ENCODE results near the gene ILK.

The ILK gene

DNA sequence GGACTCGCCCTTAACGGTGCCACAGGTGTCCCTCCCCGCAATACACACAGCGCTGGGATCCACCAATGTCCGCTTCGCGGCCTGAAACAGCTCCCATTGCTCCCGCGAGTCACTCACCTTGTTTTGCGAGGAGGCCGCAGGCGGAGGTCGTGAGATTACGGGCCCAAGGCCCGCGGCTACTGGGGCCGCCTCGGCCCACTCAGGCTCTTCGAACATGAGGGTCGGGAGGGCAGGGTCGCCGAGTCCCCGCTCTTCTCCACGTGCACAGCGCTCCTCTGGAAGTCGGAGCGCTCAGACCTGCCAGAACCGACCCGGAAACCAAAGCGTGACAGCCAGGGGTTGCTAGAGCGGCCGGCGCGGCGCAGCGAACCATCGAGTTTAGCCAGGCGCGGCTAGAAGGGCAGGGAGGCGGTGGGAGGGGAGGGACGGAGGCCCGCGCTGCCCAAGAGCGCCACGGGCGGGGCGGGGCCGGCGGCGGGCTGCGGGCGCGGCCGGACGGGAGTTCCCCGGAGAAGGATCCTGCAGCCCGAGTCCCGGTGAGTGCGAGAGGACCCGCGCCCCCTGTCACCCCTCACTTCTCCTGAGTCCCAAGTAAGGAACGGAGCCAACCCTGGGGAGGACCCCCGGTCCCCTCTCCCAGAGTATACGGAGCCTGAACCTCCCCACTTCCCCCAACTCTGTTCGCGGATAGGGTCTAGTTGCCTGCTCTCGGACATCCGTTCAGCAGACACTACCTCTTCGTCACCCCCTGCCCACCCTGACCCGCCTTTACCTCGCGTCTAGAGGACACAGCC is at the start of gene ILK, which contains the start of gene RRP8:
Gene ILK (plus strand): TSS at position 488 of the 794 bp plus-strand sequence. CDS start 498 bp downstream, outside the sequence.
Gene RRP8 (minus strand): TSS at position 330 of the 794 bp plus-strand sequence. CDS start 114 bp downstream, at position 216.
- peak; percentile 89 for DNase-seq

GRCh38 chr11:6554828-6555706 is 48.5 kb upstream of the ILK start:
- no peak for DNase-seq

DNA sequence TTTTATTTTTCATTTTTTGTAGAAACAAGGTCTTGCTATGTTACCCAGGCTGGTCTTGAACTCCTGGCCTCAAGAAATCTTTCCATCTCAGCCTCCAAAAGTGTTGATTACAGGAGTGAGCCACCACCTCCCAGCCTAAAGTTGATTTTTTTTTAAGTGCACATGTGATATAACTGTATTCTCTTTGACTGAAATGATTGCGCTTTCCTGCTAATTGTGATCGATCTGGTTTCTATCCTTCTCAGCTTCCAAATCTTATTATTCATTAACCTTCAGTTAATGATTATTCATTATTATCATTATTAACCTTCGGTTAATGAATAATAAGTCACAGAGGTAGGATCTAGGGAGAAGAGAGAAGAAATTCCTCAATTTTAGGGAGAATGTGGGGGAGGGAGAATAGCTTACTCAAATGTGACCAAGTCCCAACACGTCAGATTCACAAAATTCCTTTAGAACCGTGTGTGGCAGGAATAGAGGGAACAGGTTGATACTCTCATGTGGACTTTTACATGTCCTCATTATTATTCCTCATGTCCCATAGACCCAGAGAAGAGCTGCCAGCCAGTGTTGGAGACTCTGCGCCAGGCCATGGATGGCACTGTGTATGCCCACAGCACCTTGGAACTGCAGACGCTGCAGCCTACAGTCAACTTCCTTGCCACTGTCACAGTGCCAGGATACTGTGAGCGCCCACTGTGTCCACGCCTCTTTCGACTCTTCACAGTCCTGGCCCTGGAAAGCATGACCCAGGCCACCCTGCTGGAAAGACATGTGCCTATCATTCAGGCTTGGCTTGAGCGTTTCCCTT is 47.2 kb upstream of the ILK start:
- no peak for DNase-seq

DNA sequence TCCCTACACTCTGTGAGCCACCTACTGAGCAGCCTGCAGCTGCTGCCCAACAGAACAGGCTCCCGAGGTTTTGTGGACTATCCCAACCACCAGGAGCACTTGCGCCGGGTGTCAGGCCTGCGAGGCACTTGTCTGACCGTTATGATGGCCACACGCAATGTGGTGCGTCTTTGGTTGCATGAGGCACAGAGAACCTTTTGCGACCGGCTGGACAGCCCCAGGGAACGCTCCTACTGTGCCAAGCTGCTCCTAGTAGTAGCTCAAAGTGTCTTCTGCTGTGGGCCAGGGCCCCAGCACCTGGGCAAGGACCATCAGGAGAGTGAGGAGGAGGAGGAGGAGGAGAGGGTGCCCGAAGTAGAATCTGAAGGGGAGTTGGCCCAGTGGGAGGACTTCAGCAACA is 46.5 kb upstream of the ILK start:
- DNase-seq = no peak

DNA sequence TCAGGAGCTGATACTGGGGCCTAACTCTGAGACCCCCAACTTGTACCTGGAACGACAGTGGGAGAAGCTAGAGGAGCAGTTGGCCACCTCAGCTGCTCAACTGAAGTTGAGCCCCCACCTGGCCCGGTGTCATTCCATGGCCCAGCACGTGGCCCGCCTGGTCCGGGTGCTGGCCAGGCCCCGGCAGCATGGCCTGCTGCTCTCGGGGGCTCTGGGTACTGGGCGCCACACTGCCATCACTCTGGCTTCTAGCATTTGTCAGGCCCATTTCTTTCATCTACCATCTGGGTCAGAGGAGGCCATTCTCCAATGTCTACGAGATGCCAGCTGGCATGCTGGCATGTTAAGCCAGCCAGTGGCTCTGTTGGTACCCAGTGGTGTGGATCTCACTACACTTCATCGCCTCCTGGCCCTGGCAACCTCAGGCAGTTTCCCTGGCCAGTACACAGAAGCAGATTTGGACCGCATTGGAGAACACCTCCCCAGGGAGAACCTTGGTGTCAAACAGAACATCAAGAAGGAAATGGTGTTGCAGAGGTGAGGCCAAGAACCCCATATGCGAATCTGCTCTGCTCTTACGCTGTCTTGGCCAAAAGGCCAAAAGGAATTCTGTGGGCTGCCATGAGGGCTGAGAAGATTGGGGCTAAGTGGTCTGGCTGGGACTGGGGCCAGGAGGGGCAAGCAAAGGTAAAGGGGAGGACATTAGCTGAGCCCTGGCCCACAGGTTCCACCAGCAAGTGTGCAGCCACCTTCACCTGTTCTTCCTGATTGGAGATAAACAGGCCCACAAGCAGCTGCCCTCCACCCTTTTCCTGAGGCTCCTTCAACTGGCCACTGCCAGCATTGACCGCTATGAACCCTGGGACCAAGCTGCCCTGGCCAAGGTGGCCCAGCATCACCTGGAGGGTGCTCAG is 45.6 kb upstream of the ILK start:
- DNase-seq = no peak

DNA sequence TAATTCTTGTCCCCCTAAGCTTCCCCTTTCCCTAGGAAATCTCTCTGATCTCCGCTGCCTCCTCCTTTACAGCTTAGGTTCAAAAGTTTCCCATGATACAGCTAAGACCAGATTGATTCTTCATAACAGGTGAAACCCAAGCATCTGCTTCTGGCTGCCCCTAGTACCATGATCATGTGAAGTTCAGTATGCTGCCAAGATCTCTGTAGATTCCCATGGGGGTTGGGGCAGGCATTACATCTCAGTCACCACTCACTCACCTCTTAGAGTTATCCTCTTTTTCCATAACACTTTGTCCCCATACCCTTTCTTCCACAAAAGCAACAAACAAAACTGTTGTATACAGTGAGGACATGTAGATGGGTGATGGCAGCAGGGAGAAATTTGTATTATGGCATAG is 44.2 kb upstream of the ILK start:
- no peak for DNase-seq

- DNase-seq = no peak
Measured at GRCh38 chr11:6561288-6561687, 42.3 kb upstream of the ILK start.

- no peak for DNase-seq
Measured at GRCh38 chr11:6563121-6563619, 40.4 kb upstream of the ILK start.

DNA sequence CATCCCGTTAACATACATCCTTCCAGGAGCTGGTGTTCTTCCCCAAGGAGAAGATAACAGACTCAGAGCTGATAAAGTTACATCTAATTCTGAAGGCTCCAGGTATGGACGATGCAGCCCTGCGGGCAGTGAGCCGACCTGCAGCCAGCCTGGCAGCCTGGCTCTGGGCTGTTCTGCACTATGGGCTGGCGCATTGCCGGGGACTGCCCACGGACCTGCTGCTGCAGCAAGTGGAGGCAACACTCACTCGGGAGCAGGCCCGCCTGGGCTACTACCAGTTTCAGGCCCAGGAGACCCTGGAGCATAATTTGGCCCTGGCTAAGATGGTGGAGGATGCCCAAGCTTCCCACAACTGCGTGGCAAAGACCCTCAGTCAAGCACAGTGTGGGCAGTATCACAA is 39.9 kb upstream of the ILK start:
- DNase-seq = no peak

DNA sequence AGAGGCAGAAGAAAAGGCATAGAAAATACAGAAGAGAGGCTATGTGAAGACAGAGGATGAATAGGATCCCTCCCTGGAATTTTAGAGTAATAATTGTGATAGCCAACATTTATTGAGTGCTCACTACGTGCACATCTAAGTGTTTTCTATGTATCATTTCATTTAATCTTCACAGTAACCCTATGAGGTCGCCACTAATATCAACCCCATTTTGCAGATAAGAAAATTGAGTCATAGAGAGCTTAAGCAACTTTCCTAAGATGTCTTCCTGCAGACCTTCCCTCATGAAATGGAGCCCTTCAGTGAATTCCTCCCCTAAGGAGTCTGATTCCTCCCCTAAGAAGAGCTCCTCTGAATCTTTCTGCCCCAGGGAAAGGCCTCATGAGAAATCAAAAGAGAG is 38.2 kb upstream of the ILK start:
- DNase-seq = no peak

DNA sequence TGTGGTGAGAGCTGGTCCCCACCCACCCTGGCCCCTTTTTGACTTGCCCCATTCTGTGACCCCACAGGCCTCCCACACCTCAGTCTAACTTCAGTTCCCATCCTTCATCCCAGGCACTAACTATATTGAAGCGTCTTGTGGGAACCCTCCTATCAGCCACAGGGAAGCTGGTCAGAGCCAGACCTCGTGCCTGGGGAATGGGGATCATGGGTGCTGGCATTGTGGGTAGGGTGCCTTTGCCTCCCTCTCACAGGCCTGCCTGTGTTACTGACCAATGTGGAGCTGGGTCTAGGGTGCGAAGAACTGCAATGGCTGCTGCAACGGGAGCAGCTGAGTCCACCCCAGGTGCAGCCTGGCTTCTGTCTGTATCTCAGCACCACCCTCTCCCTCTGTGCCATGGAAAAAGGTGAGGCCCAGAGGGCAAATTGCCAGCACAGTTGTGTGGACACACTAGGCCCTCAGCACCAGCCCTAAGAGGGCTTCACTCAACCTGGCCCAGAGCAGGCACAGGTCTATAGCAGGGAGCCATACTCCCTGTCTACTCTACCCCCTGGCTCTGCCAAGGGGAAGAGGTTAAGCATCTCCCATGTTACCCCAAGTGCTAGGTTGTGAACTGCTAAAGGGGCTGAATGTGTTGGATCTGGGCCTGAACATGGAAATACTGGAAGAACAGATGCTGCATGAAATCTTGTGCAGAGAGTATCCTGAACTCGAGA is 37.4 kb upstream of the ILK start:
- DNase-seq = no peak

- no peak for DNase-seq
Measured at GRCh38 chr11:6566704-6567370, 36.7 kb upstream of the ILK start.

- no peak for DNase-seq
Measured at GRCh38 chr11:6567371-6567745, 36.2 kb upstream of the ILK start.

GRCh38 chr11:6568191-6568918 is 35.2 kb upstream of the ILK start:
- no peak for DNase-seq

GRCh38 chr11:6569706-6570105 is 33.9 kb upstream of the ILK start:
- DNase-seq = no peak

GRCh38 chr11:6570691-6571427 is 32.7 kb upstream of the ILK start:
- no peak for DNase-seq

DNA sequence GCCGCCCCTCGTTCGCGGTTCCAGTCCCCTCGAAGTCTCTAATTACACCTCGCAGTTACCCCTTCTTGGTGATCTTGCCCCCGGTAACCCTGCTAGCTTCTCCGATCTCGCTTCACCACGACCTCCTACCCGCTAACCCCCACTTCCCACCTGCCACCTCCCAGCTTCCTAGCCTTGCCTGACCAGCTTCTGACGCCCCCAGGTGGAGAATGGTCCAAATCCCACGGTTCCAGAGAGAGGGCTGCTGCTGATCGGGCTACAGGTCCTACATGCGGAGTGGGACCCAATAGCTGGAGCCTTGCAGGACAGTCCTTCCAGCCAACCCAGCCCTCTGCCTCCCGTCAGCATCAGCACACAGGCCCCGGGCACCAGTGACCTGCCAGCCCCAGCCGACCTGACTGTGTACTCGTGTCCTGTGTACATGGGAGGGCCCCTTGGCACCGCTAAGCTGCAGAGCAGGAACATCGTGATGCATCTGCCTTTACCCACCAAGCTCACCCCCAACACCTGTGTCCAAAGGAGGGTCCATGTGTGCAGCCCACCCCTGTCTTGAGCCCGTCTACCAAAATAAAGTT is 32.1 kb upstream of the ILK start:
- DNase-seq = no peak

DNA sequence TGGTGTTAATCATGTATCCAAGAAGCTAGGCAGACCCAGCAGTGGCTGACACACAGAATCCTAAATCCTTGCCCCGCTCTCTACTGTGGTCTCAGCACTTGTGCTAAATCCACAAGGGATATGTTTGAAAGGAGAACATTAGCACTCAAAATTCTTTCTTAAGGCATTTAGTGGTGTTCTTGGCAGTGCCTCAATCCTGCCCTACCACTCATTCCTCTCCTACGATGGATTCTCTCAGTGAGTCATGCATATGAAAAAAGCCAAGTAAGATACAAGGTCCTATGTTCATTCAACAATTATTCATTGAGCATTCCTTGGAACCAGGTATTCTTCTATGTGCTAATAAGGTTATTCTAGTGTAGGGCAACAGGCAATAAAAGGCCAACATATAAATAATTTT is 31.4 kb upstream of the ILK start:
- DNase-seq = no peak
